ENCODE measurements around the gene CNFN.

The CNFN gene

GRCh38 chr19:42431486-42431885 is 41.4 kb upstream of the CNFN start:
- no peak for ATAC-seq

GRCh38 chr19:42428676-42429075 is 38.6 kb upstream of the CNFN start:
- ATAC-seq, result no peak
- no peak for TF ChIP-seq ZFP30 (CRISPR knock-in tag; IDR thresholded peaks at IDR 0.05)
- no peak for TF ChIP-seq CREB5 (CRISPR knock-in tag; IDR thresholded peaks at IDR 0.05; ENCODE audit: low read depth)
- TF ChIP-seq ESRRG (CRISPR knock-in tag; IDR thresholded peaks at IDR 0.05), result no peak
- TF ChIP-seq ZNF70 (CRISPR knock-in tag; IDR thresholded peaks at IDR 0.05), result no peak
- no peak for TF ChIP-seq ZFP3 (CRISPR knock-in tag; IDR thresholded peaks at IDR 0.05)

More at GRCh38 chr19:42431486-42431885, 41.4 kb upstream of the CNFN start:
- TF ChIP-seq ZFP3 (CRISPR knock-in tag; IDR thresholded peaks at IDR 0.05), result no peak
- TF ChIP-seq CSRNP3 (CRISPR knock-in tag; IDR thresholded peaks at IDR 0.05), result no peak
- TF ChIP-seq SNAI2 (CRISPR knock-in tag; IDR thresholded peaks at IDR 0.05), result no peak
- TF ChIP-seq PATZ1 (CRISPR knock-in tag; IDR thresholded peaks at IDR 0.05; ENCODE audit: borderline replicate concordance), result no peak

GRCh38 chr19:42427313-42427712 is 37.2 kb upstream of the CNFN start, which contains the start of gene LIPE:
LIPE (minus strand) TSS chr19:42427388; CDS start chr19:42427149, 239 bp downstream.
- ATAC-seq, result no peak
- no peak for TF ChIP-seq OSR1 (CRISPR knock-in tag; IDR thresholded peaks at IDR 0.05)
- TF ChIP-seq BACH2 (CRISPR knock-in tag; IDR thresholded peaks at IDR 0.05; ENCODE audit: borderline replicate concordance), result no peak
- TF ChIP-seq ZNF70 (CRISPR knock-in tag; IDR thresholded peaks at IDR 0.05), result no peak
- TF ChIP-seq CREB5 (CRISPR knock-in tag; IDR thresholded peaks at IDR 0.05; ENCODE audit: low read depth), result no peak
- no peak for TF ChIP-seq TSHZ2 (CRISPR knock-in tag; IDR thresholded peaks at IDR 0.05)
- no peak for TF ChIP-seq POU6F1 (CRISPR knock-in tag; IDR thresholded peaks at IDR 0.05; ENCODE audit: borderline replicate concordance, low read depth)
- TF ChIP-seq PATZ1 (CRISPR knock-in tag; IDR thresholded peaks at IDR 0.05; ENCODE audit: borderline replicate concordance), result no peak
- TF ChIP-seq ZFP30 (CRISPR knock-in tag; IDR thresholded peaks at IDR 0.05), result no peak
- no peak for TF ChIP-seq TCF4 (CRISPR knock-in tag; IDR thresholded peaks at IDR 0.05; ENCODE audit: borderline replicate concordance)
- TF ChIP-seq GLIS3 (CRISPR knock-in tag; IDR thresholded peaks at IDR 0.05), result no peak
- no peak for TF ChIP-seq ARNTL (CRISPR knock-in tag; IDR thresholded peaks at IDR 0.05; ENCODE audit: borderline replicate concordance, low read depth)
- TF ChIP-seq ESRRG (CRISPR knock-in tag; IDR thresholded peaks at IDR 0.05), result no peak
